Endothelial cell of umbilical vein (primary cell): ENCODE measurements around the gene DAZAP2.

ENCODE experiments used
- CTCF ChIP-seq, 2 donors: IDR thresholded peaks; 1 replicate in 1 of 2; 2 replicates in 1 of 2; pipeline ENCODE4 v1.5.1; 2011; ENCODE audit warnings: low read length in 2 of 2, mild to moderate bottlenecking in 2 of 2, moderate library complexity in 2 of 2, control low read depth in 1 of 2, inconsistent platforms in 1 of 2, low read depth in 1 of 2; ENCODE audit not compliant: insufficient read depth in 1 of 2; ENCODE audit errors: extremely low read depth in 1 of 2
- EZH2 ChIP-seq: IDR thresholded peaks from 2 replicates; pipeline ENCODE4 v1.6.1; 2012; ENCODE audit warnings: borderline replicate concordance, low read depth, mild to moderate bottlenecking, moderate library complexity, low read length, inconsistent platforms; ENCODE audit not compliant: severe bottlenecking
- MAX ChIP-seq: IDR thresholded peaks from 2 replicates; pipeline ENCODE4 v1.6.1; 2011; ENCODE audit not compliant: insufficient read depth, insufficient read length
- POLR2A ChIP-seq: IDR thresholded peaks from 2 replicates; pipeline ENCODE4 v1.6.1; 2012; ENCODE audit warnings: low read depth, mild to moderate bottlenecking, control low read depth, low read length

GRCh38 chr12:51253276-51253675, 14.7 kb downstream of the DAZAP2 start:
- TF ChIP-seq CTCF (IDR thresholded peaks at IDR 0.05; ENCODE audit: extremely low read depth in 1 of 2, insufficient read depth in 1 of 2, low read depth in 1 of 2, low read length in 2 of 2) (no peak), MAX (no peak), POLR2A (no peak), EZH2 (no peak)
